Astrocyte (in vitro differentiated cells and primary cell): Measurements from ENCODE around the gene GAS6. TPM values are rescaled to one million over a fixed set of nuclear protein-coding genes. Genes with fewer than 3 reads are reported as not detected.

Source experiments
- DNase-seq: peaks from one replicate; pipeline ENCODE4 v3.0.0-alpha.2; 2010; ENCODE audit warnings: low read depth
- FAIRE-seq: peaks from 2 replicates; lab custom pipeline; 2011; peaks lifted over from hg19 to GRCh38; lab: Jason Lieb, UNC
- H2AFZ ChIP-seq: 2 replicates; pipeline ENCODE4 v1.6.0; 2012; ENCODE audit warnings: low read depth, low read length, inconsistent platforms
- H3K27ac ChIP-seq: 2 replicates; pipeline ENCODE4 v1.5.1; 2011; ENCODE audit warnings: low read depth, low read length, inconsistent platforms
- H3K27me3 ChIP-seq: 2 replicates; pipeline ENCODE4 v1.6.0; 2011; ENCODE audit warnings: low read length, inconsistent platforms; ENCODE audit not compliant: insufficient read depth
- H3K36me3 ChIP-seq: 2 replicates; pipeline ENCODE4 v1.5.1; 2011; ENCODE audit warnings: low read length, inconsistent platforms; ENCODE audit not compliant: insufficient read depth
- H3K4me1 ChIP-seq: 2 replicates; pipeline ENCODE4 v1.5.1; 2011; ENCODE audit warnings: low read length, inconsistent platforms; ENCODE audit not compliant: insufficient read depth
- H3K4me2 ChIP-seq: 2 replicates; pipeline ENCODE4 v1.6.0; 2012; ENCODE audit warnings: low read length, inconsistent platforms
- H3K4me3 ChIP-seq: 2 replicates; pipeline ENCODE4 v1.5.1; 2011; ENCODE audit warnings: low read depth, mild to moderate bottlenecking, low read length, inconsistent platforms; ENCODE audit not compliant: insufficient read depth
- H3K79me2 ChIP-seq: 2 replicates; pipeline ENCODE4 v1.6.0; 2012; ENCODE audit warnings: mild to moderate bottlenecking, low read length, inconsistent platforms; ENCODE audit not compliant: insufficient read depth
- H3K9ac ChIP-seq: 2 replicates; pipeline ENCODE4 v1.6.0; 2012; ENCODE audit warnings: mild to moderate bottlenecking, low read length, inconsistent platforms
- H3K9me3 ChIP-seq: 2 replicates; pipeline ENCODE4 v1.5.1; 2012; ENCODE audit warnings: low read depth, mild to moderate bottlenecking, low read length, inconsistent platforms; ENCODE audit not compliant: insufficient read depth
- H4K20me1 ChIP-seq: 2 replicates; pipeline ENCODE4 v1.6.0; 2012; ENCODE audit warnings: low read length, inconsistent platforms; ENCODE audit not compliant: insufficient read depth
- H3K27ac Mint-ChIP-seq: one replicate; pipeline ENCODE4 v1.8.0; 2021; ENCODE audit warnings: mild to moderate bottlenecking, mixed read lengths; ENCODE audit not compliant: unreplicated experiment
- H3K27me3 Mint-ChIP-seq: one replicate; pipeline ENCODE4 v1.8.0; 2021; ENCODE audit warnings: low read depth, mixed read lengths; ENCODE audit not compliant: unreplicated experiment
- H3K36me3 Mint-ChIP-seq: one replicate; pipeline ENCODE4 v1.8.0; 2021; ENCODE audit warnings: low read depth, mixed read lengths; ENCODE audit not compliant: unreplicated experiment
- H3K4me1 Mint-ChIP-seq: one replicate; pipeline ENCODE4 v1.8.0; 2021; ENCODE audit warnings: low read depth, mixed read lengths; ENCODE audit not compliant: unreplicated experiment
- H3K4me3 Mint-ChIP-seq: one replicate; pipeline ENCODE4 v1.8.0; 2021; ENCODE audit warnings: mild to moderate bottlenecking, moderate library complexity, mixed read lengths; ENCODE audit not compliant: unreplicated experiment
- H3K9me3 Mint-ChIP-seq: one replicate; pipeline ENCODE4 v1.8.0; 2021; ENCODE audit warnings: mild to moderate bottlenecking, mixed read lengths; ENCODE audit not compliant: unreplicated experiment
- CTCF ChIP-seq: IDR thresholded peaks from 2 replicates; pipeline ENCODE4 v1.5.1; 2011; ENCODE audit warnings: low read depth, mild to moderate bottlenecking, inconsistent platforms, low read length, moderate library complexity; ENCODE audit not compliant: insufficient read depth
- EZH2 ChIP-seq: IDR thresholded peaks from 2 replicates; pipeline ENCODE4 v1.6.1; 2012; ENCODE audit warnings: mild to moderate bottlenecking, low read length, inconsistent platforms; ENCODE audit not compliant: insufficient read depth
- total RNA-seq: library from RNA; stranded (reverse); gene quantifications from 2 replicates; pipeline ENCODE4 v1.2.1, GENCODE V29; 2021

The GAS6 gene
- total RNA-seq, 1 donor from 2014 or later = 287 TPM

GRCh38 chr13:113843864-113844556, 19.9 kb downstream of the GAS6 start:
- Mint-ChIP-seq H3K27ac (peak overlapping the region; percentile 73), H3K9me3 (no peaks in the 10 kb centered on the region), H3K4me3 (no peak overlapping the region), H3K27me3 (no peaks in the 10 kb centered on the region), H3K36me3 (peaks cover 26% of the 10 kb centered on the region), H3K4me1 (peaks cover 23% of the 10 kb centered on the region)
- Histone ChIP-seq H3K4me2 (no peak overlapping the region), H3K79me2 (peaks cover 74% of the 10 kb centered on the region), H3K27ac (no peak overlapping the region), H2AFZ (no peak overlapping the region), H3K36me3 (peaks cover 3% of the 10 kb centered on the region), H3K27me3 (no peaks in the 10 kb centered on the region), H3K9me3 (no peaks in the 10 kb centered on the region), H3K9ac (no peak overlapping the region), H3K4me1 (peaks cover 30% of the 10 kb centered on the region), H3K4me3 (no peak overlapping the region), H4K20me1 (peaks cover 35% of the 10 kb centered on the region)
- no peak for DNase-seq
- no peak for FAIRE-seq
- TF ChIP-seq EZH2 (no peak), CTCF (no peak)

DNA sequence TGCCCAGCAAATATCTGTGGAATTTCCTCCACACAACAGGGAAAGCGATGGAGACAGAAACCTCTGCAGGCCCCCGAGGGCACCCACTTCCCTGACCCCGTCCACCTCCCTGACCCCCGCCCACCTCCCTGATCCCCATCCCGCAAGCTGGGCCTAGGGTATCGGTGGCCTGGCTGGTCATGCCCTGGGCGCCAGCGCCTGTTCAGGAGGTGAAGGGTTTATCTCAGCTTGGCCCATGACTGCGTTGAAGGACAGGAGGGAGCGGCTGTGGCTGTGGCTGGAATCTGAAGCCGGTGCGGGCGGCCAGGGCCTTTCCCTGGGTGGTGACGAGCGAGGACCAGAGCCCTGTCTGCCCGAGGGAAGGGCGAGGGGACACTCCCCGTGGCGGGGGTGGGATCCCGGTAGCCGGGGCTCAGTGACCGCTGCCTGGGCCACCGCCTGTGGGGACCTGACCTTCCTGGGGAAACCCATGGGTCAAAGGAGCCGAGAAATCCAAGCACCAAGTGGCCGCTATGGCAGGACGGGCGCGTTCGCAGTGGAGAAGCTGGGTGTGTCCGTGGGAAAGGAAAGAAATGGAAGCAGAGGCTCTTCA, 20.7 kb downstream of the GAS6 start:
- peaks cover under 1% of the 10 kb centered on the region for H3K36me3 ChIP-seq
- H3K27ac Mint-ChIP-seq = no peak overlapping the region

More for the DNA sequence above, 20.7 kb downstream of the GAS6 start:
- Histone ChIP-seq H2AFZ (no peak overlapping the region), H3K9ac (no peak overlapping the region), H3K79me2 (peaks cover 69% of the 10 kb centered on the region), H3K4me2 (no peak overlapping the region), H3K27me3 (no peaks in the 10 kb centered on the region), H3K4me1 (peaks cover 31% of the 10 kb centered on the region), H3K27ac (no peak overlapping the region), H3K4me3 (no peak overlapping the region), H4K20me1 (peaks cover 28% of the 10 kb centered on the region), H3K9me3 (no peaks in the 10 kb centered on the region)
- Mint-ChIP-seq H3K4me1 (peaks cover 22% of the 10 kb centered on the region), H3K27me3 (no peaks in the 10 kb centered on the region), H3K4me3 (no peak overlapping the region), H3K9me3 (no peaks in the 10 kb centered on the region), H3K36me3 (peaks cover 23% of the 10 kb centered on the region)
- TF ChIP-seq EZH2 = no peak
- no peak for TF ChIP-seq CTCF
- FAIRE-seq (no peak), DNase-seq (no peak)
